ENCODE data around the gene HPRT1.
"Not testable (repeated sequence)": the region's sequence is repeated elsewhere in the genome, so short reads cannot be mapped to it uniquely, and the experiment has no call there.

HPRT1 gene

GRCh38 chrX:134460005-134460861, at the start of gene HPRT1:
Gene HPRT1, plus strand, starts transcription at chrX:134460165. Its CDS starts 147 bp downstream, at chrX:134460312.
- peak; percentile 74 for DNase-seq (ENCODE audit: low spot score)

GRCh38 chrX:134416087-134416486, 43.9 kb upstream of the HPRT1 start:
- no peak for DNase-seq (ENCODE audit: low spot score)

GRCh38 chrX:134418317-134419113, 41.5 kb upstream of the HPRT1 start:
- DNase-seq (ENCODE audit: low spot score): no peak

- no peak for DNase-seq (ENCODE audit: low spot score)
These were observed 40.2 kb upstream of the HPRT1 start for GRCh38 chrX:134419784-134420183.

GRCh38 chrX:134423606-134424005, 36.4 kb upstream of the HPRT1 start:
- DNase-seq (ENCODE audit: low spot score): no peak

- no peak for DNase-seq (ENCODE audit: low spot score)
These were observed 33.7 kb upstream of the HPRT1 start for GRCh38 chrX:134426281-134426680.

- no peak for DNase-seq (ENCODE audit: low spot score)
These were observed 28.1 kb upstream of the HPRT1 start for GRCh38 chrX:134431894-134432293.

- no peak for DNase-seq (ENCODE audit: low spot score)
These were observed 24.1 kb upstream of the HPRT1 start for GRCh38 chrX:134435894-134436293.

GRCh38 chrX:134443020-134443419, 16.9 kb upstream of the HPRT1 start:
- DNase-seq (ENCODE audit: low spot score): no peak

- no peak for DNase-seq (ENCODE audit: low spot score)
These were observed 16.5 kb upstream of the HPRT1 start for GRCh38 chrX:134443461-134443860.

- no peak for DNase-seq (ENCODE audit: low spot score)
These were observed 15.3 kb upstream of the HPRT1 start for GRCh38 chrX:134444681-134445080.

GRCh38 chrX:134452596-134452995, 7.4 kb upstream of the HPRT1 start:
- DNase-seq (ENCODE audit: low spot score): no peak

- no peak for DNase-seq (ENCODE audit: low spot score)
These were observed 6.3 kb upstream of the HPRT1 start for GRCh38 chrX:134453631-134454030.

GRCh38 chrX:134454506-134454905, 5.5 kb upstream of the HPRT1 start:
- DNase-seq (ENCODE audit: low spot score): no peak

- peak; percentile 6 for DNase-seq (ENCODE audit: low spot score)
These were observed 2.3 kb upstream of the HPRT1 start for GRCh38 chrX:134457708-134458107.

GRCh38 chrX:134459683-134460004, 321 bp upstream of the HPRT1 start:
- no peak for DNase-seq (ENCODE audit: low spot score)

GRCh38 chrX:134460862-134461220, 876 bp downstream of the HPRT1 start:
- peak; percentile 25 for DNase-seq (ENCODE audit: low spot score)

- DNase-seq (ENCODE audit: low spot score): peak; percentile 13
These were observed 1.5 kb downstream of the HPRT1 start for GRCh38 chrX:134461437-134461836.

GRCh38 chrX:134462927-134463326, 3.0 kb downstream of the HPRT1 start:
- DNase-seq (ENCODE audit: low spot score): no peak

GRCh38 chrX:134464453-134464852, 4.5 kb downstream of the HPRT1 start:
- not testable (repeated sequence) for DNase-seq (ENCODE audit: low spot score)

- no peak for DNase-seq (ENCODE audit: low spot score)
These were observed 9.5 kb downstream of the HPRT1 start for GRCh38 chrX:134469486-134469885.

GRCh38 chrX:134470013-134470412, 10.0 kb downstream of the HPRT1 start:
- DNase-seq (ENCODE audit: low spot score): no peak

- no peak for DNase-seq (ENCODE audit: low spot score)
These were observed 12.1 kb downstream of the HPRT1 start for GRCh38 chrX:134472041-134472440.
